KOPT-K1 (cell line): Measurements from ENCODE around the gene CT47C1.
"Not testable (repeated sequence)": the region's sequence is repeated elsewhere in the genome, so short reads cannot be mapped to it uniquely, and the experiment has no call there.

Experiments
- H3K27ac ChIP-seq: fragments of 200-600 bp; sonication (generic); 2 replicates; pipeline ENCODE4 v1.5.1; 2016; ENCODE audit warnings: antibody characterized with exemption, mild to moderate bottlenecking, low read depth, low read length; ENCODE audit not compliant: poor library complexity, severe bottlenecking
- H3K36me3 ChIP-seq: fragments of 200-600 bp; sonication (generic); 2 replicates; pipeline ENCODE4 v1.5.1; 2017; ENCODE audit warnings: antibody characterized with exemption, mild to moderate bottlenecking, low read length, moderate library complexity; ENCODE audit not compliant: insufficient read depth
- H3K9me3 ChIP-seq: fragments of 200-600 bp; sonication (generic); 2 replicates; pipeline ENCODE4 v1.5.1; 2017; ENCODE audit warnings: antibody characterized with exemption, low read length, mild to moderate bottlenecking; ENCODE audit not compliant: insufficient read depth, poor library complexity, severe bottlenecking

CT47C1 gene

GRCh38 chrX:119072744-119073143, at the start of gene CT47C1:
Gene CT47C1 (plus strand): TSS chrX:119072993. CDS start chrX:119073226, 233 bp downstream.
- no peaks in the 10 kb centered on the region for H3K9me3 ChIP-seq
- no peak within 1 kb of the TSS for H3K27ac ChIP-seq
- no peaks in the 10 kb centered on the region for H3K36me3 ChIP-seq

GRCh38 chrX:119025900-119026299, 46.9 kb upstream of the CT47C1 start:
- H3K36me3 ChIP-seq, result no peaks in the 10 kb centered on the region
- no peak overlapping the region for H3K27ac ChIP-seq
- no peaks in the 10 kb centered on the region for H3K9me3 ChIP-seq

GRCh38 chrX:119026344-119026743, 46.4 kb upstream of the CT47C1 start:
- not testable (repeated sequence) for H3K9me3 ChIP-seq, H3K27ac ChIP-seq, H3K36me3 ChIP-seq

- H3K9me3 ChIP-seq, H3K36me3 ChIP-seq, H3K27ac ChIP-seq: not testable (repeated sequence)
Measured at GRCh38 chrX:119027960-119028732, 44.6 kb upstream of the CT47C1 start.

GRCh38 chrX:119028733-119029330, 44.0 kb upstream of the CT47C1 start:
- Histone ChIP-seq H3K36me3 (no peaks in the 10 kb centered on the region), H3K27ac (no peak overlapping the region)

GRCh38 chrX:119029656-119030055, 43.1 kb upstream of the CT47C1 start:
- not testable (repeated sequence) for H3K9me3 ChIP-seq, H3K27ac ChIP-seq, H3K36me3 ChIP-seq

More at GRCh38 chrX:119028733-119029330, 44.0 kb upstream of the CT47C1 start:
- H3K9me3 ChIP-seq, result no peaks in the 10 kb centered on the region

- Histone ChIP-seq H3K9me3 (no peaks in the 10 kb centered on the region), H3K27ac (no peak overlapping the region), H3K36me3 (no peaks in the 10 kb centered on the region)
Measured at GRCh38 chrX:119030990-119031389, 41.8 kb upstream of the CT47C1 start.

GRCh38 chrX:119036107-119037029, 36.4 kb upstream of the CT47C1 start:
- Histone ChIP-seq H3K27ac (no peak overlapping the region), H3K36me3 (no peaks in the 10 kb centered on the region)

GRCh38 chrX:119040432-119040831, 32.4 kb upstream of the CT47C1 start:
- Histone ChIP-seq H3K36me3 (no peaks in the 10 kb centered on the region), H3K9me3 (no peaks in the 10 kb centered on the region), H3K27ac (no peak overlapping the region)

More at GRCh38 chrX:119036107-119037029, 36.4 kb upstream of the CT47C1 start:
- no peaks in the 10 kb centered on the region for H3K9me3 ChIP-seq

GRCh38 chrX:119041175-119041574, 31.6 kb upstream of the CT47C1 start:
- H3K9me3 ChIP-seq, result no peaks in the 10 kb centered on the region
- H3K27ac ChIP-seq, result no peak overlapping the region
- no peaks in the 10 kb centered on the region for H3K36me3 ChIP-seq

GRCh38 chrX:119042040-119042439, 30.8 kb upstream of the CT47C1 start:
- Histone ChIP-seq H3K27ac (no peak overlapping the region), H3K9me3 (no peaks in the 10 kb centered on the region), H3K36me3 (no peaks in the 10 kb centered on the region)

- no peak overlapping the region for H3K27ac ChIP-seq
- no peaks in the 10 kb centered on the region for H3K36me3 ChIP-seq
- no peaks in the 10 kb centered on the region for H3K9me3 ChIP-seq
Measured at GRCh38 chrX:119042996-119043395, 29.8 kb upstream of the CT47C1 start.

- H3K27ac ChIP-seq, result no peak overlapping the region
- H3K9me3 ChIP-seq, result no peaks in the 10 kb centered on the region
- H3K36me3 ChIP-seq, result no peaks in the 10 kb centered on the region
Measured at GRCh38 chrX:119045884-119046283, 26.9 kb upstream of the CT47C1 start.

GRCh38 chrX:119055687-119056086, 17.1 kb upstream of the CT47C1 start:
- no peaks in the 10 kb centered on the region for H3K36me3 ChIP-seq

GRCh38 chrX:119062750-119063374, 9.9 kb upstream of the CT47C1 start:
- no peak overlapping the region for H3K27ac ChIP-seq
- no peaks in the 10 kb centered on the region for H3K36me3 ChIP-seq
- no peaks in the 10 kb centered on the region for H3K9me3 ChIP-seq

More at GRCh38 chrX:119055687-119056086, 17.1 kb upstream of the CT47C1 start:
- H3K27ac ChIP-seq, result no peak overlapping the region
- no peaks in the 10 kb centered on the region for H3K9me3 ChIP-seq
